ENCODE measurements around the gene PCDHB8. TPM values are rescaled to one million over a fixed set of nuclear protein-coding genes. Genes with fewer than 3 reads are reported as not detected.
"Not testable (repeated sequence)": the region's sequence is repeated elsewhere in the genome, so short reads cannot be mapped to it uniquely, and the experiment has no call there.

Gene PCDHB8
- total RNA-seq, 1 donor from 2014 or later: 0.88 TPM

- DNase-seq (ENCODE audit: extremely low read depth, low read depth, low spot score): not testable (repeated sequence)
These were observed 6.7 kb downstream of the PCDHB8 start for GRCh38 chr5:141184117-141184855.

- DNase-seq (ENCODE audit: extremely low read depth, low read depth, low spot score): no peak
These were observed 9.4 kb downstream of the PCDHB8 start, which contains the start of gene PCDHB9 for GRCh38 chr5:141186897-141187512. Gene PCDHB9 (plus strand): TSS chr5:141187161. CDS start chr5:141187319, 158 bp downstream.

GRCh38 chr5:141188682-141189081 is 11.1 kb downstream of the PCDHB8 start:
- not testable (repeated sequence) for DNase-seq (ENCODE audit: extremely low read depth, low read depth, low spot score)

- not testable (repeated sequence) for DNase-seq (ENCODE audit: extremely low read depth, low read depth, low spot score)
These were observed 11.5 kb downstream of the PCDHB8 start for GRCh38 chr5:141189131-141189530.

- DNase-seq (ENCODE audit: extremely low read depth, low read depth, low spot score): no peak
These were observed 14.6 kb downstream of the PCDHB8 start, which contains the start of gene PCDHB10 for GRCh38 chr5:141192110-141192725. Gene PCDHB10 (plus strand): TSS chr5:141192353. CDS start chr5:141192553, 200 bp downstream.

- DNase-seq (ENCODE audit: extremely low read depth, low read depth, low spot score): not testable (repeated sequence)
These were observed 16.7 kb downstream of the PCDHB8 start for GRCh38 chr5:141194332-141194731.

GRCh38 chr5:141196363-141196762 is 18.8 kb downstream of the PCDHB8 start:
- DNase-seq (ENCODE audit: extremely low read depth, low read depth, low spot score): no peak

- no peak for DNase-seq (ENCODE audit: extremely low read depth, low read depth, low spot score)
These were observed 22.0 kb downstream of the PCDHB8 start, which contains the start of gene PCDHB11 for GRCh38 chr5:141199359-141200235. Gene PCDHB11 (plus strand): TSS chr5:141199627. CDS start chr5:141199775, 148 bp downstream.

GRCh38 chr5:141201126-141201525 is 23.5 kb downstream of the PCDHB8 start:
- not testable (repeated sequence) for DNase-seq (ENCODE audit: extremely low read depth, low read depth, low spot score)

- not testable (repeated sequence) for DNase-seq (ENCODE audit: extremely low read depth, low read depth, low spot score)
These were observed 24.1 kb downstream of the PCDHB8 start for GRCh38 chr5:141201646-141202045.

GRCh38 chr5:141208478-141208877 is 30.9 kb downstream of the PCDHB8 start, which contains the start of gene PCDHB12:
Gene PCDHB12 (plus strand): TSS chr5:141208719. CDS start chr5:141208908, 189 bp downstream.
- DNase-seq (ENCODE audit: extremely low read depth, low read depth, low spot score): no peak

GRCh38 chr5:141210281-141210680 is 32.7 kb downstream of the PCDHB8 start:
- not testable (repeated sequence) for DNase-seq (ENCODE audit: extremely low read depth, low read depth, low spot score)

- not testable (repeated sequence) for DNase-seq (ENCODE audit: extremely low read depth, low read depth, low spot score)
These were observed 33.3 kb downstream of the PCDHB8 start for GRCh38 chr5:141210849-141211248.

- DNase-seq (ENCODE audit: extremely low read depth, low read depth, low spot score): not testable (repeated sequence)
These were observed 36.2 kb downstream of the PCDHB8 start, which contains the start of gene PCDHB13 for GRCh38 chr5:141213656-141214339. Gene PCDHB13 (plus strand): TSS chr5:141213919. CDS start chr5:141214124, 205 bp downstream.

GRCh38 chr5:141214583-141214982 is 37.0 kb downstream of the PCDHB8 start:
- not testable (repeated sequence) for DNase-seq (ENCODE audit: extremely low read depth, low read depth, low spot score)

- DNase-seq (ENCODE audit: extremely low read depth, low read depth, low spot score): not testable (repeated sequence)
These were observed 37.9 kb downstream of the PCDHB8 start for GRCh38 chr5:141215504-141215903.

GRCh38 chr5:141216035-141216434 is 38.4 kb downstream of the PCDHB8 start:
- DNase-seq (ENCODE audit: extremely low read depth, low read depth, low spot score): not testable (repeated sequence)

- no peak for DNase-seq (ENCODE audit: extremely low read depth, low read depth, low spot score)
These were observed 45.7 kb downstream of the PCDHB8 start, which contains the start of gene PCDHB14 for GRCh38 chr5:141223112-141223783. Gene PCDHB14 (plus strand): TSS chr5:141223343. CDS start chr5:141223506, 163 bp downstream.

- not testable (repeated sequence) for DNase-seq (ENCODE audit: extremely low read depth, low read depth, low spot score)
These were observed 47.3 kb downstream of the PCDHB8 start for GRCh38 chr5:141224844-141225243.

Measured in glomerular endothelial cell (primary cell).